Gastroesophageal sphincter (tissue), 3 donors: Measurements from ENCODE around the gene CNKSR3.

Experiments used
- POLR2A ChIP-seq, 2 donors: fragments of 450-650 bp; IDR thresholded peaks; one replicate each; pipeline ENCODE4 v1.6.1; 2017; ENCODE audit warnings: antibody characterized with exemption in 2 of 2, mild to moderate bottlenecking in 2 of 2, moderate library complexity in 1 of 2
- POLR2AphosphoS5 ChIP-seq: sonication (generic); formaldehyde crosslinking; IDR thresholded peaks from one replicate; pipeline ENCODE4 v1.6.1; 2017; ENCODE audit warnings: antibody characterized with exemption
- TF ChIP-seq, protein P1 (sequence below), 4 experiments: fragments of 200-600 bp in 2 of 4; fragments of 450-650 bp in 2 of 4; sonication (generic) in 1 of 4; IDR thresholded peaks; one replicate each; pipeline ENCODE4 v1.5.1; 2017 to 2019; ENCODE audit warnings: antibody characterized with exemption in 4 of 4, mild to moderate bottlenecking in 2 of 4, moderate library complexity in 2 of 4

DNA sequence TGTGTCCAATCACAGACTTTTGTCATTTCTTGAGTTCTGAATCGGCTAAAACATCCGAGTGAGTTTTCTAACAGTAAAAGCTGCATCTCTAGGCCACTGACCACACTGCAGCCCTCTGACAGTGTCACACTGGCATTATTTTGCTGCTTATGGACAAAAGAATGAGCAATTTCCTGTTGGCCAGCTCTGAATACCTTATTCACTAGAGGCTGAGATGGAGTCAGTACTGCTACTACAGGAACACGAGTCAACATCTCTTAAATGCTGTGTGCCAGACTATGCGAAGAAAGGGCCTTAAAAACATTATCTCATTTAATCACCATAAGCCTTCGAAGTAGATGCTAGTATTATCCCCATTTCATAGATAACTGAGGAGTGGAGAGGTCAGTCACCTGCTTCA, 111.4 kb downstream of the CNKSR3 start:
- TF ChIP-seq, protein P1, sequence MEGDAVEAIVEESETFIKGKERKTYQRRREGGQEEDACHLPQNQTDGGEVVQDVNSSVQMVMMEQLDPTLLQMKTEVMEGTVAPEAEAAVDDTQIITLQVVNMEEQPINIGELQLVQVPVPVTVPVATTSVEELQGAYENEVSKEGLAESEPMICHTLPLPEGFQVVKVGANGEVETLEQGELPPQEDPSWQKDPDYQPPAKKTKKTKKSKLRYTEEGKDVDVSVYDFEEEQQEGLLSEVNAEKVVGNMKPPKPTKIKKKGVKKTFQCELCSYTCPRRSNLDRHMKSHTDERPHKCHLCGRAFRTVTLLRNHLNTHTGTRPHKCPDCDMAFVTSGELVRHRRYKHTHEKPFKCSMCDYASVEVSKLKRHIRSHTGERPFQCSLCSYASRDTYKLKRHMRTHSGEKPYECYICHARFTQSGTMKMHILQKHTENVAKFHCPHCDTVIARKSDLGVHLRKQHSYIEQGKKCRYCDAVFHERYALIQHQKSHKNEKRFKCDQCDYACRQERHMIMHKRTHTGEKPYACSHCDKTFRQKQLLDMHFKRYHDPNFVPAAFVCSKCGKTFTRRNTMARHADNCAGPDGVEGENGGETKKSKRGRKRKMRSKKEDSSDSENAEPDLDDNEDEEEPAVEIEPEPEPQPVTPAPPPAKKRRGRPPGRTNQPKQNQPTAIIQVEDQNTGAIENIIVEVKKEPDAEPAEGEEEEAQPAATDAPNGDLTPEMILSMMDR (IDR thresholded peaks at IDR 0.05) = no peak
- TF ChIP-seq POLR2A (IDR thresholded peaks at IDR 0.05) = no peak
- no peak for TF ChIP-seq POLR2AphosphoS5
